Gastroesophageal sphincter (tissue), 4 donors: ENCODE measurements around the gene CLDN11. TPM values are rescaled to one million over a fixed set of nuclear protein-coding genes. Genes with fewer than 3 reads are reported as not detected.

ENCODE experiments used
- ATAC-seq: fragments of 150-250 bp; one replicate; pipeline ENCODE4 v1.9.1; 2016; ENCODE audit warnings: mild to moderate bottlenecking, moderate library complexity
- H3K27ac ChIP-seq, 4 donors: fragments of 200-600 bp; sonication (generic) in 3 of 4; 1 replicate in 3 of 4; 2 replicates in 1 of 4; pipeline ENCODE4 v1.5.1; 2016 to 2019
- H3K27me3 ChIP-seq: fragments of 200-600 bp; sonication (generic); one replicate; pipeline ENCODE4 v1.5.1; 2019
- H3K36me3 ChIP-seq, 2 donors: fragments of 200-600 bp; sonication (generic); one replicate each; pipeline ENCODE4 v1.5.1; 2019; ENCODE audit warnings: control low read depth in 1 of 2
- H3K4me1 ChIP-seq, 3 donors: fragments of 200-600 bp; sonication (generic); 1 replicate in 2 of 3; 2 replicates in 1 of 3; pipeline ENCODE4 v1.5.1; 2016 to 2019; ENCODE audit warnings: control low read depth in 2 of 3
- H3K4me3 ChIP-seq, 2 donors: fragments of 200-600 bp; sonication (generic); one replicate each; pipeline ENCODE4 v1.5.1; 2019; ENCODE audit warnings: mild to moderate bottlenecking in 1 of 2, moderate library complexity in 1 of 2
- H3K9me3 ChIP-seq, 3 donors: fragments of 200-600 bp; sonication (generic); one replicate each; pipeline ENCODE4 v1.5.1; 2017 to 2019; ENCODE audit warnings: control low read depth in 2 of 3
- EP300 ChIP-seq: sonication (generic); formaldehyde crosslinking; IDR thresholded peaks from one replicate; pipeline ENCODE4 v1.6.1; 2017; ENCODE audit warnings: antibody characterized with exemption, mild to moderate bottlenecking
- POLR2A ChIP-seq, 2 donors: fragments of 450-650 bp; IDR thresholded peaks; one replicate each; pipeline ENCODE4 v1.6.1; 2017; ENCODE audit warnings: antibody characterized with exemption in 2 of 2, mild to moderate bottlenecking in 2 of 2, moderate library complexity in 1 of 2
- POLR2AphosphoS5 ChIP-seq: sonication (generic); formaldehyde crosslinking; IDR thresholded peaks from one replicate; pipeline ENCODE4 v1.6.1; 2017; ENCODE audit warnings: antibody characterized with exemption
- WGBS, 2 donors: methylation state at CpG; one replicate each; pipeline ENCODE4 v1.1.5; 2018; ENCODE audit warnings: low coverage in 1 of 2; 5-methylcytosine and 5-hydroxymethylcytosine counted together
- total RNA-seq, 4 donors: library from RNA; depleted of rRNA; stranded (reverse); fragments of >200 nt; gene quantifications; one replicate each; pipeline ENCODE4 v1.1.0, GENCODE V29; 2016
- TF ChIP-seq, protein P1 (sequence below), 4 experiments: fragments of 200-600 bp in 2 of 4; fragments of 450-650 bp in 2 of 4; sonication (generic) in 1 of 4; IDR thresholded peaks; one replicate each; pipeline ENCODE4 v1.5.1; 2017 to 2019; ENCODE audit warnings: antibody characterized with exemption in 4 of 4, mild to moderate bottlenecking in 2 of 4, moderate library complexity in 2 of 4

Gene CLDN11
- total RNA-seq, 4 donors from 2014 or later: 1.4 to 7.7 (median 2.5) TPM

DNA sequence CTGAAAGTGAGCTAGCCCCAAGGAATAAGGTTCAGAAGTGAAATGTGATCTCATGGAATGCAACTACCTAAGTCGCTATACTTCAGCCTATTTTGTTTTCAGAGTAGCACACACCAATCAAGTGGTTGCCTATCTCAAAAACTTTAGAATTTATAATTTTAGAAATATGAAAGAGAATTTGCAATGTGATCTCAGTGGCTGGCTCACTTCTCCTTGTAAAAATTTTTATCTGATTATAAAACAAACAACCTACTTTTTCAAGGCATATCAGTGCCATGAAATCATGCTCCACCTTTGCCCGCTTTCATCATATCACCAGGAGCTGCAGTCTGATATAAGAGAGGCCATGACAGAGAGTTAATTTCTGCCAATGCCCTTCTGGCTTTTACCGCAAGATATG is 47.3 kb downstream of the CLDN11 start:
- peaks cover 0 to 7% (median 0%) of the 10 kb centered on the region in 3 donors for H3K4me1 ChIP-seq
- no peak overlapping the region for H3K4me3 ChIP-seq
- H3K36me3 ChIP-seq: no peaks in the 10 kb centered on the region
- no peak for ATAC-seq
- WGBS, 2 donors: 85 to 86% methylated on average over 2 to 3 of the region's 3 CpGs
- H3K27ac ChIP-seq: no peak overlapping the region
- H3K27me3 ChIP-seq: peaks cover 14% of the 10 kb centered on the region
- H3K9me3 ChIP-seq: no peaks in the 10 kb centered on the region
- TF ChIP-seq EP300 (no peak), POLR2AphosphoS5 (no peak), POLR2A (IDR thresholded peaks at IDR 0.05) (no peak)
- TF ChIP-seq, protein P1, sequence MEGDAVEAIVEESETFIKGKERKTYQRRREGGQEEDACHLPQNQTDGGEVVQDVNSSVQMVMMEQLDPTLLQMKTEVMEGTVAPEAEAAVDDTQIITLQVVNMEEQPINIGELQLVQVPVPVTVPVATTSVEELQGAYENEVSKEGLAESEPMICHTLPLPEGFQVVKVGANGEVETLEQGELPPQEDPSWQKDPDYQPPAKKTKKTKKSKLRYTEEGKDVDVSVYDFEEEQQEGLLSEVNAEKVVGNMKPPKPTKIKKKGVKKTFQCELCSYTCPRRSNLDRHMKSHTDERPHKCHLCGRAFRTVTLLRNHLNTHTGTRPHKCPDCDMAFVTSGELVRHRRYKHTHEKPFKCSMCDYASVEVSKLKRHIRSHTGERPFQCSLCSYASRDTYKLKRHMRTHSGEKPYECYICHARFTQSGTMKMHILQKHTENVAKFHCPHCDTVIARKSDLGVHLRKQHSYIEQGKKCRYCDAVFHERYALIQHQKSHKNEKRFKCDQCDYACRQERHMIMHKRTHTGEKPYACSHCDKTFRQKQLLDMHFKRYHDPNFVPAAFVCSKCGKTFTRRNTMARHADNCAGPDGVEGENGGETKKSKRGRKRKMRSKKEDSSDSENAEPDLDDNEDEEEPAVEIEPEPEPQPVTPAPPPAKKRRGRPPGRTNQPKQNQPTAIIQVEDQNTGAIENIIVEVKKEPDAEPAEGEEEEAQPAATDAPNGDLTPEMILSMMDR (IDR thresholded peaks at IDR 0.05): no peak

DNA sequence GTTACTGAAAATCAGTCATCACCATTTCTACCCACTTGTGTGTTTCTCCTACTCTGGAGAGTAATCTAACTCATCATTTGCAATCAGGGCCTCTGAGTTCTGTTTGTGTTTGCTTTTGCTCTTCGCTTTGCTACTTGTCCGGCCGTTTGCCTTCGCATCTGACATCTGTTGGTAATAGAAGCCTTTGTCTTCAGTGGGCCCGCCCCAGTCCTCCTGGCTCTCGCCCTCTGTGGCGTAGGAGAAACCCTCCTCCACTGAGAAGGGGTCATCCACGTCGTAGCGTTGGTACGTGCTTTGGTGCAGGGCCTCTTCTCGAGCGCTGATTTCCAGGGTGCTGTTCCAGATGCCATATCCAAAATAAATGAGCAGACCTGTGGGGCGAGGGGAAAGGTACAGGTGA is 48.3 kb downstream of the CLDN11 start:
- Histone ChIP-seq H3K36me3 (no peaks in the 10 kb centered on the region), H3K4me1 (peaks cover 0 to 7% (median 0%) of the 10 kb centered on the region in 3 donors), H3K9me3 (no peaks in the 10 kb centered on the region), H3K27me3 (peaks cover 20% of the 10 kb centered on the region), H3K27ac (no peak overlapping the region), H3K4me3 (no peak overlapping the region)
- TF ChIP-seq EP300 (no peak), POLR2AphosphoS5 (no peak), POLR2A (IDR thresholded peaks at IDR 0.05) (no peak)
- TF ChIP-seq, protein P1 (IDR thresholded peaks at IDR 0.05): no peak
- WGBS, 2 donors: 38 to 75% methylated on average over 2 to 14 of the region's 14 CpGs
- ATAC-seq: no peak

DNA sequence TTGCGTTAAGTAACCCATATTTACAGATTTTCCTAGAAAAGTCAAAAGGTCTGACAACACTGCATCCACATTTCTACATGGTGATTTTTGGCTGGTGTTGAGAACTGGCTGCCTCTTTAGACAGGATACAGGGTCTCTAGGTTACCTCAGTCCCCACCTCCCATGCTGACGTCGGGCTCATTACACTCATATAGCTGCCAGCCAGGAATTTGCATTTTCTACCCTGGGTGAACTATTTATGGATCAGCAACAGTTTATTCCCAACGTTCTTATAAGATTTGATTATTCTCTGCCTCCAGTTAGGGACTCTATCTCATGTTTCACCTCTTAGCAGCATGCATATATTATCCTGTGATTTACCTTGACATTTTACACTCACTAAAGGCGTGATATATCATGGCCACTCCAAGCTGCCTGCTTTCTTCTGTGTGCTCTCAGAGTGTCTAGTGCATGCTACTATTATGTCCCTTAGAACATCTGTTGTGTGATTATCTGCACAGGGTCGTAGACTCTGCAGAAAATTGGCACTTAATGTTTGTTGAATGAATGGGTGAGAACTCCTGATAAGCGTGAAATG is 49.0 kb downstream of the CLDN11 start:
- H3K4me1 ChIP-seq: peaks cover 0 to 7% (median 0%) of the 10 kb centered on the region in 3 donors
- WGBS, 2 donors: 66 to 70% methylated on average over 6 to 7 of the region's 7 CpGs
- no peak overlapping the region for H3K4me3 ChIP-seq
- H3K27ac ChIP-seq: no peak overlapping the region
- no peaks in the 10 kb centered on the region for H3K9me3 ChIP-seq
- peaks cover 24% of the 10 kb centered on the region for H3K27me3 ChIP-seq
- TF ChIP-seq EP300 (no peak), POLR2AphosphoS5 (no peak), POLR2A (IDR thresholded peaks at IDR 0.05) (no peak)
- TF ChIP-seq, protein P1 (IDR thresholded peaks at IDR 0.05): no peak
- no peaks in the 10 kb centered on the region for H3K36me3 ChIP-seq
- ATAC-seq: no peak

DNA sequence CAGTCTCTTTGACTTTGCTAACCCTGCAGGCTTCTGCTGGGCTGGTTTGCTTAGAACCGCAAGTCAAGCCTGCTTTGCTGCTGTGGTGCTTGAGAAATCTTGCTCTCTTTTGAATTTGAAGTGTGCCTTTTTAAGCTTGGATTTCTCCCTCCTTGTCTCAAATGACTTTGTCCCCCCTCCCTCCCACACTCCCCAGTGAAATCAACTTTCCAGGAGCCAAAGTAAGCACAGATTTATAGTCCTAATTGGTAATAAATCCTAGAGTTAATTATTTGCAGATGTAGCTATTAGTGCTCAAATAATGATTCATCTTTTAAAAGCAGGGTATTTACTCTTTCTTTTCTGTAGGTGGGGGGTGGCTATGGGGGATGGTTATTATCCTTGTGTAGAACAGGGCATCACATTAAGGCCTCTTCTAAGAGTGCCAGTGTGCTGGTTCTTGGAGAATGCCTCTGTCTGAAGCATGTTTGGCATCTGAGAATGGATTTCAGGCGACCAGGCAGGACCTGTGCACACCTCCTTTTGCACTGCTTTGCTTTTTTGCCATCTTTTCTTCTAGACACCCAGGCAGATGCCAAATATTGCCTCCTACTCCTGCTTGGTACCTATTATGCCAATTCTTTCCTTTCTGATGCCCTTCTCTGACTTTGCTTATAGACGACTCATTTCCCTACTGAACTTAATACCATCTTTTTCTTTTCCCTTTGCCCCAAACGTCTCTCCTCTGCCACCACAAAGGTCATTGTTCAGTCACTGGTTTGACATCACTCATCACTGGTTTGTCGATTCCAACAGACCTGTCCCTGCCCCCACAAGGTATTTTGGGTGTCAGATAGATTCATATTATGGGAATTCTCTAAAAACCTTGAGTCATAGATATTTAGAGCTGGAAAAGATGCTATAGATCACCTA is 50.7 kb downstream of the CLDN11 start:
- Histone ChIP-seq H3K4me3 (no peak overlapping the region), H3K27ac (no peak overlapping the region), H3K36me3 (no peaks in the 10 kb centered on the region), H3K4me1 (peaks cover 0 to 7% (median 0%) of the 10 kb centered on the region in 3 donors), H3K9me3 (no peaks in the 10 kb centered on the region), H3K27me3 (peaks cover 28% of the 10 kb centered on the region)
- 46 to 62% methylated on average over 4 of the region's 5 CpGs for WGBS, 2 donors
- TF ChIP-seq POLR2A (IDR thresholded peaks at IDR 0.05) (no peak), POLR2AphosphoS5 (no peak), EP300 (no peak)
- TF ChIP-seq, protein P1 (IDR thresholded peaks at IDR 0.05): no peak
- ATAC-seq: no peak
